ENCODE data around the gene SPATA33. TPM values are rescaled to one million over a fixed set of nuclear protein-coding genes. Genes with fewer than 3 reads are reported as not detected.

The SPATA33 gene
- polyA plus RNA-seq, 2 of the 4 experiments (the other 2 are of a cell fraction): 6.1 to 12.1 TPM

DNA sequence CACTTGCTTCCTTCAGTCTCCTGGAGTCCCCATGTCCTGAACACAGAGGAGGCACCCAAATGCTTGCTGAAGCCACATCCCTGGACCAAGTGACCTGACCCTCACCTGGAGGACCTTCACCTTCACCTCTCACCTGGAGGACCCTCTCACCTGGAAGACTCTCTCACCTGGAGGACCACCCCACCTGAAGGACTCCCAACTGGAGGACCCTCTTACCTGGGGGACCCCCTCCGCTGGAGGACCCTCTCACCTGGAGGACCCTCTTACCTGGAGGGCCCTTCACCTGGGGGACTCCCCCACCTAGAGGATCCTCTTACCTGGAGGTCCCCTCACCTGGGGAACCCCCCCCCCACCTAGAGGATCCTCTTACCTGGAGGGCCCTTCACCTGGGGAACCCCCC lies 28.3 kb downstream of the SPATA33 start (continued):
- TF ChIP-seq, protein P1, sequence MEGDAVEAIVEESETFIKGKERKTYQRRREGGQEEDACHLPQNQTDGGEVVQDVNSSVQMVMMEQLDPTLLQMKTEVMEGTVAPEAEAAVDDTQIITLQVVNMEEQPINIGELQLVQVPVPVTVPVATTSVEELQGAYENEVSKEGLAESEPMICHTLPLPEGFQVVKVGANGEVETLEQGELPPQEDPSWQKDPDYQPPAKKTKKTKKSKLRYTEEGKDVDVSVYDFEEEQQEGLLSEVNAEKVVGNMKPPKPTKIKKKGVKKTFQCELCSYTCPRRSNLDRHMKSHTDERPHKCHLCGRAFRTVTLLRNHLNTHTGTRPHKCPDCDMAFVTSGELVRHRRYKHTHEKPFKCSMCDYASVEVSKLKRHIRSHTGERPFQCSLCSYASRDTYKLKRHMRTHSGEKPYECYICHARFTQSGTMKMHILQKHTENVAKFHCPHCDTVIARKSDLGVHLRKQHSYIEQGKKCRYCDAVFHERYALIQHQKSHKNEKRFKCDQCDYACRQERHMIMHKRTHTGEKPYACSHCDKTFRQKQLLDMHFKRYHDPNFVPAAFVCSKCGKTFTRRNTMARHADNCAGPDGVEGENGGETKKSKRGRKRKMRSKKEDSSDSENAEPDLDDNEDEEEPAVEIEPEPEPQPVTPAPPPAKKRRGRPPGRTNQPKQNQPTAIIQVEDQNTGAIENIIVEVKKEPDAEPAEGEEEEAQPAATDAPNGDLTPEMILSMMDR (IDR thresholded peaks at IDR 0.05): no peak
- TF ChIP-seq, protein P2, sequence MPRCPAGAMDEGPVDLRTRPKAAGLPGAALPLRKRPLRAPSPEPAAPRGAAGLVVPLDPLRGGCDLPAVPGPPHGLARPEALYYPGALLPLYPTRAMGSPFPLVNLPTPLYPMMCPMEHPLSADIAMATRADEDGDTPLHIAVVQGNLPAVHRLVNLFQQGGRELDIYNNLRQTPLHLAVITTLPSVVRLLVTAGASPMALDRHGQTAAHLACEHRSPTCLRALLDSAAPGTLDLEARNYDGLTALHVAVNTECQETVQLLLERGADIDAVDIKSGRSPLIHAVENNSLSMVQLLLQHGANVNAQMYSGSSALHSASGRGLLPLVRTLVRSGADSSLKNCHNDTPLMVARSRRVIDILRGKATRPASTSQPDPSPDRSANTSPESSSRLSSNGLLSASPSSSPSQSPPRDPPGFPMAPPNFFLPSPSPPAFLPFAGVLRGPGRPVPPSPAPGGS (IDR thresholded peaks at IDR 0.05): no peak
- TF ChIP-seq RCOR1 (IDR thresholded peaks at IDR 0.05; ENCODE audit: low read depth, low read length) (no peak), POLR2AphosphoS2 (conservative IDR thresholded peaks at IDR 0.05; ENCODE audit: low read length) (no peak), HOXB5 (CRISPR knock-in tag; IDR thresholded peaks at IDR 0.05) (no peak), RNF2 (IDR thresholded peaks at IDR 0.05; ENCODE audit: borderline replicate concordance, low read depth) (no peak), GATA3 (IDR thresholded peaks at IDR 0.05; ENCODE audit: borderline replicate concordance) (no peak)
- TF ChIP-seq, protein P3, sequence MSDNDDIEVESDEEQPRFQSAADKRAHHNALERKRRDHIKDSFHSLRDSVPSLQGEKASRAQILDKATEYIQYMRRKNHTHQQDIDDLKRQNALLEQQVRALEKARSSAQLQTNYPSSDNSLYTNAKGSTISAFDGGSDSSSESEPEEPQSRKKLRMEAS (IDR thresholded peaks at IDR 0.05): no peak

DNA sequence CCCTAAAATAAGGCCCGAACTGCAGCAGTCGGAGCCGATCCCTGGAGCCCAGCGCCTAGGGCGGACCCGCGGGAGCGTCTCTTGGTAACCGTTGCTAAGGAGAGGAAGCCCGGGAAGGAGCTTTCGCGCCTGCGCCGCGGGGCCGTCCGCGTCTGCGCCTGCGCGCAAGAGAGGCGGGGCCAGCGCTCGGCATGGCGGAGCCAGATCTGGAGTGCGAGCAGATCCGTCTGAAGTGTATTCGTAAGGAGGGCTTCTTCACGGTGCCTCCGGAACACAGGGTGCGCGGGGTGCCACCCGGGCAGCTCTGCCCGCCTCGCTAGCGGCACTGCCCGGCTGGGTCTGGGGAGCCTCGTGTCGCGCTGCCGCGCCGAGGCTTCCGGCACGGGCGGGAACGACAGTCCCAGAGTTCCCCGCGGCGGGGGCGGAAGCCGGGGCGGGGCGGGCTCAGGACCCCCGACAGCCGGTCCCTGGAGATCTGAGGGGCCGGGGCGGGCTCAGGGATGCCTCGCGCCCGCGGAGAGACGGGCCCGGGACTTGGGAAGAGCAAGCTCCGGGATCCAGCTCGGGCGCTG lies 29.0 kb downstream of the SPATA33 start, which contains the start of gene CDK10:
Gene CDK10, plus strand, starts transcription at position 170 of the 572 bp plus-strand sequence. Its CDS starts 22 bp downstream, at position 192.
- Histone ChIP-seq H3K4me2 (peak within 1 kb of the TSS; percentile 91), H3K4me3 (peak within 1 kb of the TSS; percentile 70), H3K27ac (peak within 1 kb of the TSS; percentile 96 to 99), H3K4me1 (peaks cover 11% of the 10 kb centered on the region), H3K9me3 (peaks cover 9% of the 10 kb centered on the region)
- FAIRE-seq: peak; percentile 39
- CTCF ChIA-PET: interaction anchor here (0.9 to 2.3 kb wide), 4 partner anchors 13 to 71 kb away, joined by 3 to 12 read pairs (median 6); no protein-coding TSS in a partner anchor
- 0% methylated on average over 23 of the region's 67 CpGs for WGBS (ENCODE audit: missing lambda C conversion rate)
- DNase-seq (ENCODE audit: low read depth in 1 of 2, low spot score in 1 of 2): peak; percentile 87 to 89
- POLR2A ChIA-PET: interaction anchor here (0.6 to 1.5 kb wide), 14 partner anchors 10 to 236 kb away, joined by 3 to 26 read pairs (median 5); partner anchors contain the start of genes CHMP1A, SPATA2L and SPATA33
- peak; percentile 81 to 89 for ATAC-seq
- TF ChIP-seq, protein P3 (IDR thresholded peaks at IDR 0.05): peak; percentile 88
- TF ChIP-seq TP53 (CRISPR knock-in tag; IDR thresholded peaks at IDR 0.05) (peak; percentile 86), FOXS1 (CRISPR knock-in tag; IDR thresholded peaks at IDR 0.05) (peak; percentile 85; the same call in 1 of the 2 replicates), ZFP36 (IDR thresholded peaks at IDR 0.05; ENCODE audit: borderline replicate concordance, partially characterized antibody) (no peak), CBX8 (IDR thresholded peaks at IDR 0.05) (no peak), JUNB (IDR thresholded peaks at IDR 0.05) (no peak), GATA3 (IDR thresholded peaks at IDR 0.05; ENCODE audit: borderline replicate concordance) (no peak), KDM5A (IDR thresholded peaks at IDR 0.05) (peak; percentile 66), NPAS2 (CRISPR knock-in tag; IDR thresholded peaks at IDR 0.05; ENCODE audit: borderline replicate concordance) (no peak), SREBF2 (IDR thresholded peaks at IDR 0.05) (no peak), FOSL2 (IDR thresholded peaks at IDR 0.05) (no peak), FOSL2 (CRISPR knock-in tag; IDR thresholded peaks at IDR 0.05) (peak; percentile 30; the same call in 1 of the 2 replicates), EHF (CRISPR knock-in tag; IDR thresholded peaks at IDR 0.05) (peak; percentile 72), JUN (IDR thresholded peaks at IDR 0.05) (peak; percentile 89 to 95), PHF8 (IDR thresholded peaks at IDR 0.05; ENCODE audit: borderline replicate concordance, low read depth) (peak; percentile 88; the same call in 1 of the 2 replicates), NR3C1 (IDR thresholded peaks at IDR 0.05) (no peak), HDAC2 (IDR thresholded peaks at IDR 0.05) (no peak), TFCP2L1 (CRISPR knock-in tag; IDR thresholded peaks at IDR 0.05) (peak; percentile 88; the same call in 1 of the 2 replicates), ZC3H11A (IDR thresholded peaks at IDR 0.05) (no peak), MYC (IDR thresholded peaks at IDR 0.05; ENCODE audit: borderline replicate concordance, low read length) (0 out of 2 replicates have a peak, but pooled peaks have one; percentile 60), RARB (CRISPR knock-in tag; IDR thresholded peaks at IDR 0.05) (no peak)
- TF ChIP-seq, protein P2 (IDR thresholded peaks at IDR 0.05): peak; percentile 95
- TF ChIP-seq, protein P4, sequence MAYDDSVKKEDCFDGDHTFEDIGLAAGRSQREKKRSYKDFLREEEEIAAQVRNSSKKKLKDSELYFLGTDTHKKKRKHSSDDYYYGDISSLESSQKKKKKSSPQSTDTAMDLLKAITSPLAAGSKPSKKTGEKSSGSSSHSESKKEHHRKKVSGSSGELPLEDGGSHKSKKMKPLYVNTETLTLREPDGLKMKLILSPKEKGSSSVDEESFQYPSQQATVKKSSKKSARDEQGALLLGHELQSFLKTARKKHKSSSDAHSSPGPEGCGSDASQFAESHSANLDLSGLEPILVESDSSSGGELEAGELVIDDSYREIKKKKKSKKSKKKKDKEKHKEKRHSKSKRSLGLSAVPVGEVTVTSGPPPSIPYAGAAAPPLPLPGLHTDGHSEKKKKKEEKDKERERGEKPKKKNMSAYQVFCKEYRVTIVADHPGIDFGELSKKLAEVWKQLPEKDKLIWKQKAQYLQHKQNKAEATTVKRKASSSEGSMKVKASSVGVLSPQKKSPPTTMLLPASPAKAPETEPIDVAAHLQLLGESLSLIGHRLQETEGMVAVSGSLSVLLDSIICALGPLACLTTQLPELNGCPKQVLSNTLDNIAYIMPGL (CRISPR knock-in tag; IDR thresholded peaks at IDR 0.05; ENCODE audit: borderline replicate concordance): peak; percentile 65; the same call in 1 of the 2 replicates
- TF ChIP-seq, protein P5, sequence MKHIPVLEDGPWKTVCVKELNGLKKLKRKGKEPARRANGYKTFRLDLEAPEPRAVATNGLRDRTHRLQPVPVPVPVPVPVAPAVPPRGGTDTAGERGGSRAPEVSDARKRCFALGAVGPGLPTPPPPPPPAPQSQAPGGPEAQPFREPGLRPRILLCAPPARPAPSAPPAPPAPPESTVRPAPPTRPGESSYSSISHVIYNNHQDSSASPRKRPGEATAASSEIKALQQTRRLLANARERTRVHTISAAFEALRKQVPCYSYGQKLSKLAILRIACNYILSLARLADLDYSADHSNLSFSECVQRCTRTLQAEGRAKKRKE (CRISPR knock-in tag; IDR thresholded peaks at IDR 0.05; ENCODE audit: low read depth): peak; percentile 89
- TF ChIP-seq, protein P6, sequence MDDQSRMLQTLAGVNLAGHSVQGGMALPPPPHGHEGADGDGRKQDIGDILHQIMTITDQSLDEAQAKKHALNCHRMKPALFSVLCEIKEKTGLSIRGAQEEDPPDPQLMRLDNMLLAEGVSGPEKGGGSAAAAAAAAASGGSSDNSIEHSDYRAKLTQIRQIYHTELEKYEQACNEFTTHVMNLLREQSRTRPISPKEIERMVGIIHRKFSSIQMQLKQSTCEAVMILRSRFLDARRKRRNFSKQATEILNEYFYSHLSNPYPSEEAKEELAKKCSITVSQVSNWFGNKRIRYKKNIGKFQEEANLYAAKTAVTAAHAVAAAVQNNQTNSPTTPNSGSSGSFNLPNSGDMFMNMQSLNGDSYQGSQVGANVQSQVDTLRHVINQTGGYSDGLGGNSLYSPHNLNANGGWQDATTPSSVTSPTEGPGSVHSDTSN (IDR thresholded peaks at IDR 0.05): 0 out of 2 replicates have a peak, but pooled peaks have one; percentile 25

Measured in A549 (cell line).